ENCODE measurements around the gene PAK6.

- TF ChIP-seq CTCF (IDR thresholded peaks at IDR 0.05) (no peak), HDAC2 (IDR thresholded peaks at IDR 0.05) (no peak), KDM5A (IDR thresholded peaks at IDR 0.05) (no peak), ZSCAN20 (CRISPR knock-in tag; IDR thresholded peaks at IDR 0.05) (no peak), RCOR1 (IDR thresholded peaks at IDR 0.05; ENCODE audit: low read depth, low read length) (no peak), CEBPB (IDR thresholded peaks at IDR 0.05) (no peak)
Measured at GRCh38 chr15:40249477-40250303, 10.8 kb downstream of the PAK6 start.
